WI38 (cell line): ENCODE data around the gene C5AR2.

Source experiments
- H3K4me3 ChIP-seq: 2 replicates; pipeline ENCODE4 v1.5.1; 2011; ENCODE audit warnings: low read depth, mild to moderate bottlenecking, control low read depth, low read length
- CTCF ChIP-seq: IDR thresholded peaks from 2 replicates; pipeline ENCODE4 v1.5.1; 2012; ENCODE audit warnings: low read depth, mild to moderate bottlenecking, control low read depth, low read length

C5AR2 gene

DNA sequence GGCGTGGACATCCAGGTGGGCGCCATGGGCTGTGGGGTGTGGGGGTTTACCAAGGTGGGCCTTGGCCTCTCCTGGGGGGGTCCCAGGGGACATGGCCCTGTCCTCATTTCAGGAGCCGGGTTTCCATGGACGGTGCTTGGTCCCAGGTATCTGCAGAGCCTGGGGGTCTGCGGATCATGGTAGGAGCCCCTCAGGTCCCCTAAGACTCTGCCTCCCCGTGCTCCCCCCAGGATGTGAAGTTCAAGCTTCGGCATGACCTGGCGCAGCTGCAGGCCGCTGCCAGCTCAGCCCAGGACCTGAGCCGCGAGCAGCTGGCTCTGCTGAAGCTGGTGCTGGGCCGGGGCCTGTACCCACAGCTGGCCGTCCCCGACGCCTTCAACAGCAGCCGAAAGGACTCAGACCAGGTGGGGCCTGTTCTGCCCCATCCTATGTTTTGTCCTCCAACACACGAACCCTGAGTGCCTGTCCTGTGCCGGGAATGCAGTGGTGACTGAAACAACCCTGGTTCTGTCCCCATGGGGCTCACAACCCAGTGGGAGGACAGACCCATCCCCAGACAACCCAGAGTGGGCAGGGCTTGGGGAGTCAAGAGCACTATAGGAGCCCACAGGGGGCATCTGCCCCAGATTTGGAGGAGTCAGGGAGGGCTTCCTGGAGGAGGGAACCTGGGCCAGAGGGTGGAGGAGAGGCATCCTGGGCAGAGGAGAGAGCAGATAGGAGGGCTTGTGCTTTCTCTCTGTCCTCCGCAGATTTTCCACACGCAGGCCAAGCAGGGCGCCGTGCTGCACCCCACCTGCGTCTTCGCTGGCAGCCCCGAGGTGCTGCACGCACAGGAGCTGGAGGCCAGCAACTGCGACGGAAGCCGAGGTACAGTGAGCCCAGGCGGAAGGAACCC, 44.0 kb downstream of the C5AR2 start:
- no peak for TF ChIP-seq CTCF
- no peak overlapping the region for H3K4me3 ChIP-seq

- no peak for TF ChIP-seq CTCF
- H3K4me3 ChIP-seq: no peak overlapping the region
These were observed 44.7 kb downstream of the C5AR2 start for GRCh38 chr19:47376589-47377144.

GRCh38 chr19:47377208-47377701, 45.3 kb downstream of the C5AR2 start:
- no peak for TF ChIP-seq CTCF
- no peak overlapping the region for H3K4me3 ChIP-seq

DNA sequence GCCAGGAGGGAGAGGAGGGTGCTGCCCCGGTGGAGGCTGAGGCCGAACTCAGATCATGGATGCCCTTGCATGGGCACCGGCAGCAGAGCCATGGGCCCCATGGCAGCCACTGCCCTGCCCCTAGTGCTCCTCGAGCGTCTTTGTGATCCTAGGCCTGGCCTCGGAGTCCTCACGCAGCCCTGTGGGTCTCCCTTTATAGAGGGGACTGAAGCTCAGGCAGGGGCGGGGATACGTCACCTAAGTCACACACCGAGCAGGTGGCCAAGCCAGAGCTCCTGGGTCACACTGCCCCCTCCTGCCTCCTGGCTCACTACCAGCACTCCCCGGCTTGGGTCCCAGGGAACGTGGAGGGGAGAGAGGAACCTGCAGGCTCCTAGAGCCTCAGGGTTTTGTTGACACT, 45.8 kb downstream of the C5AR2 start:
- no peak for TF ChIP-seq CTCF
- H3K4me3 ChIP-seq: no peak overlapping the region

DNA sequence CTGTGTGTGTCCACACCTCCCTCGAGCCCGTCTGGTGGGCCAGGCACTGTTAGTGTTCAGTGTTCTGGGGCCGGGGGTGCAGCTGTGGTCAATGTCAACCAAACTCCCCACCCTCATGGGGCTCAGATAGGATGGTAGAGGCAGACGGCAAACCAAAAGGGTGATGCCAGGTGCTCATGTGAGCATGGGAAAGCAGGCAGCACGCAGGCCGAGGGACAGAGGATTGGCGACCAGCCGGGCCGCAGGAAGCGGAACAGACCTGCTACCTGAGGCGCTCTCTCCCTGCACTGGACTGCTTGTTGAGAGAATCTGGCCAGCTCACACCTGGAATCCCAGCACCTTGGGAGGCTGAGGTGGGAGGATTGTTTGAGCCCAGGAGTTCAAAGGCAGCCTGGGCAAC, 46.3 kb downstream of the C5AR2 start:
- no peak for TF ChIP-seq CTCF
- no peak overlapping the region for H3K4me3 ChIP-seq

- H3K4me3 ChIP-seq: no peak overlapping the region
- TF ChIP-seq CTCF: no peak
These were observed 47.5 kb downstream of the C5AR2 start for GRCh38 chr19:47379381-47379938.

GRCh38 chr19:47380559-47380958, 48.6 kb downstream of the C5AR2 start:
- no peak for TF ChIP-seq CTCF
- no peak overlapping the region for H3K4me3 ChIP-seq
